ENCODE data around the gene AOC1. TPM values are rescaled to one million over a fixed set of nuclear protein-coding genes. Genes with fewer than 3 reads are reported as not detected.

AOC1 gene
- not detected for total RNA-seq

GRCh38 chr7:150852371-150852905 is at the start of gene AOC1:
Gene AOC1, plus strand, starts transcription at chr7:150852517. Its CDS starts 3,954 bp downstream, at chr7:150856471.
- H3K9me3 ChIP-seq = no peaks in the 10 kb centered on the region
- no peak for TF ChIP-seq CTCF (IDR thresholded peaks at IDR 0.05)
- H3K27ac ChIP-seq = no peak within 1 kb of the TSS
- H3K4me1 ChIP-seq = no peaks in the 10 kb centered on the region
- H3K36me3 ChIP-seq = no peaks in the 10 kb centered on the region
- no peaks in the 10 kb centered on the region for H3K27me3 ChIP-seq
- H3K4me3 ChIP-seq = no peak within 1 kb of the TSS
- DNase-seq (ENCODE audit: low spot score) = no peak

- no peak for TF ChIP-seq CTCF (IDR thresholded peaks at IDR 0.05)
- Histone ChIP-seq H3K4me3 (no peak overlapping the region), H3K27me3 (no peaks in the 10 kb centered on the region), H3K27ac (no peak overlapping the region), H3K9me3 (peaks cover 6 to 15% of the 10 kb centered on the region in 2 donors), H3K36me3 (peaks cover 25% of the 10 kb centered on the region), H3K4me1 (peaks cover 0 to 22% of the 10 kb centered on the region in 2 donors)
- DNase-seq (ENCODE audit: low spot score) = peak; percentile 53
These were observed 49.0 kb upstream of the AOC1 start for GRCh38 chr7:150803161-150803860.

- DNase-seq (ENCODE audit: low spot score) = no peak
- H3K36me3 ChIP-seq = peaks cover 25% of the 10 kb centered on the region
- TF ChIP-seq CTCF (IDR thresholded peaks at IDR 0.05) = no peak
- peaks cover 0 to 22% of the 10 kb centered on the region in 2 donors for H3K4me1 ChIP-seq
- no peaks in the 10 kb centered on the region for H3K27me3 ChIP-seq
- H3K4me3 ChIP-seq = no peak overlapping the region
- H3K9me3 ChIP-seq = peaks cover 6 to 15% of the 10 kb centered on the region in 2 donors
- H3K27ac ChIP-seq = no peak overlapping the region
These were observed 47.5 kb upstream of the AOC1 start for GRCh38 chr7:150804802-150805201.

- Histone ChIP-seq H3K4me3 (no peak overlapping the region), H3K9me3 (peaks cover 6 to 15% of the 10 kb centered on the region in 2 donors), H3K4me1 (peaks cover 0 to 21% of the 10 kb centered on the region in 2 donors), H3K36me3 (peaks cover 25% of the 10 kb centered on the region), H3K27ac (no peak overlapping the region), H3K27me3 (no peaks in the 10 kb centered on the region)
- no peak for TF ChIP-seq CTCF (IDR thresholded peaks at IDR 0.05)
- DNase-seq (ENCODE audit: low spot score) = no peak
These were observed 46.5 kb upstream of the AOC1 start for GRCh38 chr7:150805864-150806263.

- Histone ChIP-seq H3K27ac (no peak overlapping the region), H3K9me3 (peaks cover 6 to 15% of the 10 kb centered on the region in 2 donors), H3K27me3 (no peaks in the 10 kb centered on the region), H3K4me3 (no peak overlapping the region), H3K36me3 (peaks cover 25% of the 10 kb centered on the region), H3K4me1 (peaks cover 0 to 15% of the 10 kb centered on the region in 2 donors)
- TF ChIP-seq CTCF (IDR thresholded peaks at IDR 0.05) = no peak
- no peak for DNase-seq (ENCODE audit: low spot score)
These were observed 45.9 kb upstream of the AOC1 start for GRCh38 chr7:150806454-150806853.

All from right atrium auricular region (tissue), 2 donors.